Hepatocyte (in vitro differentiated cells): Measurements from ENCODE around the gene CCL16.

Experiments
- CTCF ChIP-seq: fragments of 200-600 bp; sonication (generic); IDR thresholded peaks from 2 replicates; pipeline ENCODE4 v1.5.1; 2016; ENCODE audit warnings: antibody characterized with exemption, mild to moderate bottlenecking; ENCODE audit not compliant: poor library complexity
- EZH2phosphoT487 ChIP-seq: fragments of 200-600 bp; sonication (generic); IDR thresholded peaks from one replicate; pipeline ENCODE4 v1.6.1; 2018; ENCODE audit warnings: antibody characterized with exemption, mild to moderate bottlenecking, low read depth, moderate library complexity; ENCODE audit not compliant: unreplicated experiment, severe bottlenecking

- TF ChIP-seq EZH2phosphoT487 = no peak
- TF ChIP-seq CTCF = no peak
Measured at GRCh38 chr17:35973333-35974260, 7.7 kb downstream of the CCL16 start.
